Kidney glomerular epithelial cell (primary cell): Measurements from ENCODE around the gene GUK1.
"Not testable (repeated sequence)": the region's sequence is repeated elsewhere in the genome, so short reads cannot be mapped to it uniquely, and the experiment has no call there.

ENCODE experiments used
- DNase-seq: peaks from one replicate; lab custom pipeline; 2025; lab: John Stamatoyannopoulos, UW

Gene GUK1

DNA sequence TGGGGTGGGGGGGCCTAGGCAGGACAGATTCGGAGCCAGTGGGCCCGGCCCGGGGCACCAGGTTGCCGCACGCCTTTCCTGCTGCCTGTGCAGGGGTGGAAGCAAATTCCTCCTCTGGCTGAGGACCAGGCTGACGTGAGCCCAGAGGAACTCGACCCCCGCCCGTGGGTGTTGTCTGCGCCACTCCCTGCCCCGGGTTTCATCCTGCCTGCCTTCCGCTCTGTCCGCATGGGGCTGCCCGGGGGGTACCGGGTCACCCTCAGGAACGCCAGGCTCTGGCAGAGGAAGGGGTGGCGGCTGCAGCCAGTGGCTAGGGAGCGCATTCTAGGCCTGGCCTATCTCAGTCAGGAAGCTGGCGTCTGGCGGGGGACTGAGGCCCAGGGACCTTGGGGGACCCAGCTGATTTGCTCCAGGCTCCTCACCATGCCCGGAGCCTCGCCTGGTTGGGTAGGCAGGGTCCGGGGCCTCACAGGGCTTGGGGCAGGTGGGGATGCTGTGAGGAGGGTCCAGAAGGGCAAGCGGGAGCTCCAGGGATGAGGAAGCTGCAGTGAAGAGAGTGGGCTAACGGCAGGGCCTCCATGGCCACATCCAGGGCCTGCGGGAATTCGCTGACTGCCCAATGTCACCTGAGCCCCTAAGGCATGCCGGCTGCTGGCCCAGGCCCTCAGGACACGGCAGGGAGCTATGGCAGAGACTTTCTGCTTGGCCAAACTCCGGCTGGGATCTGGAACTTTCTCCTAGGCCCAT lies 23.1 kb downstream of the GUK1 start:
- no peak for DNase-seq

- no peak for DNase-seq
Observed at GRCh38 chr1:228163776-228164519, 23.9 kb downstream of the GUK1 start.

GRCh38 chr1:228164561-228165371 lies 24.7 kb downstream of the GUK1 start:
- DNase-seq = no peak

GRCh38 chr1:228165372-228166169 lies 25.5 kb downstream of the GUK1 start, which contains the start of gene IBA57:
Gene IBA57, plus strand, starts transcription at chr1:228165804. Its CDS starts 13 bp downstream, at chr1:228165817.
- DNase-seq = peak; percentile 90

GRCh38 chr1:228166170-228166936 lies 26.3 kb downstream of the GUK1 start:
- no peak for DNase-seq

DNA sequence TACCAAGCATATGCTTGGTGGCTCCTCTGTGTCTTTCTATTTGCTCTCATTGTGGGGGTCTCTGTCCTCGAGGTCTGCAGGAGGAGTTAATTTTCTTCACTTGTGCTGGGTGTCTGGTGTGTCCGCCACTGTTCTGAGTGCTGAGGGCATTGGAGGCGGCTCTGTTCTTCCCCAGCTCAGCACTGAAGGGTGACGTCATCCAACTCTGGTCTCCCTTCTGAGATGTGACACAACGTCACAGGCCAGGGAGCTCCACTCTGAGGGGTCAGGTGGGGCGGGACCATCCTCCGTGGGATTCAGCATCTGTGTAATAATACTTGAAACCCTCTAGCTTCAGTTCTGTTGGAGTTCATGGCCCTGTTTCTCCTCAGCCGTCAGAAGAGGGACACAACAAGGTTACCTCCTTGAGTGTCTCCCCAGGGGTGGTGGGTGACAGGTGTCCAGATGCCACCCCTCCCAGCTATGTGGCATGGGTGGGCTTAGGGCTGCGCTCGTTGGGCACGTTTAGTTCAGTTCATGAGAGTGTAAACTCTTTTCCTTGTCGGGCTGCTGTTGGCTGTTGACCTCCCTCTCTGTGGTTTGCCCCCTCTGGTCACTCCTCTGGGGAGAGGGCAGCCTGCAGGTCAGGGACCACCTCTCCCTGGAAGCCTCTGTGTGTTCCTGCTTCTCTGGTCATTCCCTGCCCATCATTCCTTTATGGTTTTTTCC lies 28.6 kb downstream of the GUK1 start:
- DNase-seq = no peak

DNA sequence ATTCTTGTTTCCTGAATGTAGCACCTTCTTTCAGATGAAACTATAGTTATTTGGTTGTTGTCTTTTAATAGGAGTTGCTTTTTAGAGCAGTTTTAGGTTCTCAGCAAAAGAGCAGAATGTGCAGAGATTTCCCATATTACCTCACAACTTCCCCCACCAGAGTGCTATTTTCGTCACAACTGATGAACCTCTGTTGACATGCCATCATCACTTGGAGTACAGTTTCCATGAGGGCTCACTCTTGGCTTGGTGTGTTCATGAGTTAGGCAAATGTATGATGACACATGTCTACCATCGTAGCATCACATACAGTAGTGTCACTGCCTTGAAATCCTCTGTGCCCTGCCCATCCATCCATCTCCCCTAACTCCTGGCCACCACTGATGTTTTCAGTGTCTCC lies 29.3 kb downstream of the GUK1 start:
- DNase-seq = no peak

GRCh38 chr1:228170666-228171065 lies 30.6 kb downstream of the GUK1 start:
- DNase-seq = no peak

DNA sequence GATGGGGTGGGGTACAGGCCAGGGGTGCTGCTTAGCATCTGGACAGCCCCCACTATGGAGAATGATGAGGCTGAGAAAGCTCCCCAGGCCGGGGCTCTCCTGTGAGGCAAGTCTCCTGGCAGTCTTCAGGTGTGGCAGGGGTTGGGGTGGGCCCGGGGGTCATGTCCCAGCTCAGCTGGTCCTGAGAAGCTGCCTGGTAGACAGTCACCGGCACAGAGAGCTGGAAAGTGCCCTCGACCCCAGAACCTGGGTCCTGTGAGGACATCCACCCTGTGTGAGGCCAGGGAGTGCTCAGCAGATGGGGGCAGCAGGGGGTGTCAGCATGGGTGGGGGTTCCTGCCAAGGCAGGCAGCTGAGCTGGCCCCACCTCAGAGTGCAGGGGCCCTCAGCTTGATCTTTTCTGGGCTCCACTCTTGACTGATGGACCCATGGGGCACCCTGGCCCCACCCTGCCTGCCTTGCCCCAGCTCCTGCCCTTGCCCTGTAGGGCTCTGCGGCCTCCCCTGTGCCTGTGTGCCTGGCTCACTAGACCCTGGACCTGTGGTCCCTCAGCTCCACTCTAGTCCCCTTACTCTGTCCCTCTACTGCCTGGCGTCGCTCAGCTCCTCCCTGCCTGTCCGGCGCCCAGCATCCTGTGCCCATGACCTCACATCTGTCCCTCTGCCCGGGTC lies 31.3 kb downstream of the GUK1 start:
- no peak for DNase-seq

- no peak for DNase-seq
Observed at GRCh38 chr1:228172591-228173527, 32.8 kb downstream of the GUK1 start.

DNA sequence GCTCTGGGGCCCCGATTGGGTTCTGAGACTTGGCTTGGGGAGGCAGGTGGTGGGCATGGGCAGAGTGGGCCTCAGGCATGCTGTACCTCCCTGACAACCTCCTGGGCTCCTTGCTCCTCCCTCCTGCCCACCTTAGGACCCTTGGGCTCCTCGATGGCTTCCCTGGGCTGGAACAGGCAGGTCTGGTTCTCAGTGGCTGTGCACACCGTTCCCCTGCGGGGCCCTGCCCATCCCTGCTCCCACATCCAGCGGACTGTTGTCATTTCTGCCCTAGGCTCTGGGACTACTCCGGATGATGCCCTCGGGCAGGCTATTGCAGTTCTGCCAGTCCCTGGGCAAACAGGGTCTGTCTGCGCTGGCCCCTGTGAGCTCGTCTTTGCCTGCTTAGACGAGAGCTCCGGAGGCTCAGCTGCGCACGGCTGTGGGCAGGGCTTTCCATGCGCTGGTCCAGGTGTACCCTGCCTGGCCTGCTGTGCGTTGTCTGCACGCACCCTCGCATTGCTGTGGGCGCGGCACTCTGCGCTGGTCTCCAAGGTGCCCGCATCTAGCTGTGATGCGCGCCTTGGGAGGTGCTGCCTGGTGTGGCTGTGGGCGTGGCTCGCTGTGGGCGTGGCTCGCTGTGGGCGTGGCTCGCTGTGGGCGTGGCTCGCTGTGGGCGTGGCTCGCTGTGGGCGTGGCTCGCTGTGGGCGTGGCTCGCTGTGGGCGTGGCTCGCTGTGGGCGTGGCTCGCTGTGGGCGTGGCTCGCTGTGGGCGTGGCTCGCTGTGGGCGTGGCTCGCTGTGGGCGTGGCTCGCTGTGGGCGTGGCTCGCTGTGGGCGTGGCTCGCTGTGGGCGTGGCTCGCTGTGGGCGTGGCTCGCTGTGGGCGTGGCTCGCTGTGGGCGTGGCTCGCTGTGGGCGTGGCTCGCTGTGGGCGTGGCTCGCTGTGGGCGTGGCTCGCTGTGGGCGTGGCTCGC lies 33.7 kb downstream of the GUK1 start:
- DNase-seq = not testable (repeated sequence)

DNA sequence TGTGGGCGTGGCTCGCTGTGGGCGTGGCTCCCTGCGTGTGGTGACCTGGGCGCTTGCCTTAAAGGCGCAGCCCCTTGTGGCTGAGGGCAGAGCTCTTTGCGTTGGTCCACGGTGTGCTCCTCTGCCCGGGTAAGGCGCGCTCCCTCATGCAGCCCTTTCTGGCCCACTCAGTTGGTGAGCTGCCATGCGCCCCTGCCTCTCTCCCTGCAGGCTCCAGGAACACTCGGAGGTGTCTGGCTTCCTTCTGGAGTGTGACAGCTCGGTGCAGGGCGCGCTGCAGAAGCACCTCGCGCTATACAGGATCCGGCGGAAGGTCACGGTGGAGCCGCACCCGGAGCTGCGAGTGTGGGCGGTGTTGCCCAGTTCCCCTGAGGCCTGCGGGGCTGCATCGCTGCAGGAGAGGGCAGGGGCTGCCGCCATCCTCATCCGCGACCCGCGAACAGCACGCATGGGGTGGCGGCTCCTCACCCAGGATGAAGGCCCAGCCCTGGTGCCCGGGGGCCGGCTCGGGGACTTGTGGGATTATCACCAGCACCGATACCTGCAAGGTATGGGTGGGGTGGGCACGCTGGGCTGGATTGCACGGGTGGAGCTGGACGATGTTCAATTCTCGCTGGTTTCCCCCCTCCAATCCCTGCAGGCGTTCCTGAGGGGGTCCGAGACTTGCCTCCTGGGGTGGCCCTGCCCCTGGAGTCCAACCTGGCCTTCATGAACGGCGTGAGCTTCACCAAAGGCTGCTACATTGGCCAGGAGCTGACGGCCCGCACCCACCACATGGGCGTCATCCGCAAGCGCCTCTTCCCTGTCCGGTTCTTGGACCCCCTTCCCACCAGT lies 34.6 kb downstream of the GUK1 start:
- no peak for DNase-seq

DNA sequence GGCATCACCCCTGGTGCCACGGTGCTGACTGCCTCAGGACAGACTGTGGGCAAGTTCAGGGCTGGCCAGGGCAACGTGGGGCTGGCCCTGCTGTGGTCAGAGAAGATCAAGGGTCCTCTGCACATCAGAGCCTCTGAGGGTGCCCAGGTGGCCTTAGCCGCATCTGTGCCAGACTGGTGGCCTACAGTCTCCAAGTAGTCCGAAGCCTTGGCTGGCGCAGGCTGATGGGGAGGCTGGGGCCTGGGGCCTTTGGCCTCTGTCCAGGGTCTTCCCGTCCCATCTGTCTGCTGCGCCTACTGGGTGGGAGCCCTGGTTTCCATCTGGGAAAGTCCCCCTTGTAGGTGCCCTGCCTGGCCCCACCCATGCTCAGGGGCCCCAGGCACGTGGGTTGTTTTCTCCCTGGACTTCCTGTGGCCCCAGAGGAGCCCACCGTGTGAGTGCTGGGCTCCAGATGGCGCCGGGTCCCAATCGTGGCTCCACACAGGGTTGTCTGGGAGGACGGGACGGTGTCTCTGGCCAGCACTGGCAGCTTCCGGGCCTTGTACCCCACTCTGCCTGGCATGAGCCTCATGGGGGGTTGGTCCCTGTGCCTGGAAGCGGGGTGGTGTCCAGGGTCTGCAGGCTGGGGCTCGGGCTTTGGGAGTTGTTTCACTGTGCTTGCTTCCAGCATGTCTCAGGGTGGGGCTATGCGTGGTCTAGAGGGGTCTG lies 35.4 kb downstream of the GUK1 start:
- DNase-seq = no peak

GRCh38 chr1:228176024-228176395 lies 35.9 kb downstream of the GUK1 start:
- DNase-seq = no peak

- DNase-seq = no peak
Observed at GRCh38 chr1:228176461-228177182, 36.5 kb downstream of the GUK1 start.

GRCh38 chr1:228177183-228177475 lies 37.0 kb downstream of the GUK1 start:
- DNase-seq = no peak
